NAMALWA (cell line): ENCODE data around the gene LRRTM3.

Experiments
- DNase-seq: peaks from one replicate; pipeline ENCODE4 v3.0.0-alpha.2; 2015; ENCODE audit warnings: low spot score

The LRRTM3 gene

GRCh38 chr10:66934711-66935110, 8.9 kb downstream of the LRRTM3 start:
- no peak for DNase-seq

DNA sequence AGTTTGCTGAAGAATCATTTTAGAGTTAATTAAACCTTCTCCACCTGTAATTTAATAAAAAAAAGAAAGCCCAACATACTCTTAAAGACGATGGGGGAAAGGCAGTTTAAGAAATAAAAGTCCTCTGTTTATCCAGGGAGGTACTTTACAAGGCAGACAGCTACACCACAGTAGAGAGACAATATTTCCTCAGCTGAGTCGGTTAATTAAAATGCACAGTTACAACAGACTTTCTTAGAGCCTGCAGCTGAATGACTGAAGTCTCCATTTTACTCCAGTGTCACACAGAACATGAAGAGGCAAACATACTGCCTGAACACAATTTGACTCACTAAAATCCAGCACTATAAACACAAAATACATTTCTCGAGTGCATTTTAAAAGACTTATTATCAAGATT, 15.1 kb downstream of the LRRTM3 start:
- DNase-seq, result no peak

- DNase-seq, result no peak
Measured at GRCh38 chr10:66941491-66941890, 15.7 kb downstream of the LRRTM3 start.

GRCh38 chr10:66942407-66942806, 16.6 kb downstream of the LRRTM3 start:
- no peak for DNase-seq

- DNase-seq, result no peak
Measured at GRCh38 chr10:66943590-66943989, 17.8 kb downstream of the LRRTM3 start.

- no peak for DNase-seq
Measured at GRCh38 chr10:66951896-66952295, 26.1 kb downstream of the LRRTM3 start.

- DNase-seq, result no peak
Measured at GRCh38 chr10:66958466-66958865, 32.6 kb downstream of the LRRTM3 start.

DNA sequence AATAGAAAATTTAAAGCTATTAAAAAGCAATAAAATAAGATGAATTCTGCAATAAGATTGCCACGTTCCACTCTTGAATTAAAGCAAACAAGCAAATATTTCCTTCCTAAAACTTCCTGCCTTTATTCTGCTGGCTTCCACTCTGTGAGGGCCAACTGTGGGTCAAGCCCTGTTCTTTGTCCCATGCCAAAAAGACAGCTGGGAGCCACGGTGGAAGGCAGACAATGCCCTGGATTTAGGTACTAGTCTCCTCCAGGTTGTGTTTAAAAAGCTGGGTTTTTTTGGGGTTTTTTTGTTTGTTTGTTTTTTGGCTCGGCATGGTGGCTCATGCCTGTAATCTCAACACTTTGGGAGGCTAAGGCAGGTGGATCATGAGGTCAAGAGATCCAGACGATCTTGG, 39.1 kb downstream of the LRRTM3 start:
- no peak for DNase-seq

DNA sequence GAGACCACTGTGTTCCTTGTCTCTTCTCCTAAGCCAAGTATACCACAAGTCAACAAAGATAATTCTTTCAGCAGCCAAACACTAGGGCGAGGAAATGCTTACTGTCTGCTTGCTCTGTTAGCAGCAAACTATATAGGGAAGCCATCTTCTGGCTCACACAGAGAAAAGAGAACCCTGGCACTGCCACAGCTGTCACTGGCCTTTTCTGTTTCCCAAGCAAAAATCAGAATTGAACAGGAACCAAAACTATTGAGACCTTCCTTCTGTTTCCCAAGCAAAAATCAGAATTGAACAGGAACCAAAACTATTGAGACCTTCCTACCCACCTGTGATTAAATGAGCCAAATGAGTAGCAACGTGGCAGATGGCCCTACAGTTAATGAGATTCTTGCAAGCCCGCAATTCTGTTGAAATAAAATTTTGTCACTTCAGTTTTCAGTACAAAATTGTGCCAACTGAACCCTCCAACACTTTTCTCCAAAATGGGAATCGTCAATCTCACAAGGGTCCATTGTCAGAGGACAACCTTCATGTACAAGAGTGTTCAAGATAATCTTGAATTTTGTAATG, 54.5 kb downstream of the LRRTM3 start:
- no peak for DNase-seq

DNA sequence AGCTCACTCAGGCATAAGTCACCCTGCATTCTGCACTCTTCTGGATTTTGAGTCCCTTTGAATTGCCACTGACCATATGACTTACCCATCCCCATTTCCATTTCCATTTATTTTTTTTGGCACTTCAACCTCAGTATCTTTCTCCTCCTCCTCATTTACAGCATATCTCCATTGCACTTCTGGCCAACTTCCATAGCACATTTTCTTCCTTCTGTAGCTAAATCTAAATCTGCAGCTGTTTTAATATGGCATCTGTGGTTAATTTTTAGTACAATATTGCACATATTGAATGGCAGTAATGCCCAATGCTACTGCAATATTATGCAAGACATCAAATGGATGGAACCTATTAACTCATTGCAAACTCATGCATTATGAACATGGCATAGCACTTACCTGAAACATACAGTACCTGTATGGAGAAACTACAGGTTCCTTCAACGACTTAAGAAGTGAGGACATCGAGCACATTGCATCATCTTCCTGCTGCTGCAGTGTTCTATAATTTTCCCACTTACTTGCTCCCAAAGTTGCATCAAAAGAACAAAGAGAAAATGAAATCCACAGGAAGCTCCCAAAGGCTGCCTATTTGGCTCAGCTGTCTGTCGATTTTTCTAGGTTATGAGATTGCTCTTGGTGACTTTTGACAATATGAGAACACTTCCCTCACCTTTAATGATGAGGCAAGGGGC, 55.7 kb downstream of the LRRTM3 start:
- no peak for DNase-seq

DNA sequence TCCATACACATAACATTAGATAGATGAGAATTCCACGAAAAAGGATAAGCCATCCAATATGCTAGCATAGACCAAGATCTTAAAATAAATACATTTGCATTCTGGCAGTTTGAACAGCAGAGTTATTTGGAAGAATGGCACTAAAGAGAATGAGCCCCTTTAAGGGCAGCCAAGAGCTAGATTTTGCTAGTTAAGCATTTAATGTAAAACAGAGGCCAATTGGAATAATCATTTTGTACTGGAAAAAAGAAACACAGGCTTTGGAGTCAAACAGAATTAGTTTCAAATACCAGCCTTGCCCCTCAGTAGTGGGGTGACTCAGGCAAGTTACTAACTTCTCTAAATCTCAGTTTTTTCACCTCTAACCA, 56.2 kb downstream of the LRRTM3 start:
- DNase-seq, result no peak

GRCh38 chr10:66982792-66983474, 57.1 kb downstream of the LRRTM3 start:
- DNase-seq, result no peak

DNA sequence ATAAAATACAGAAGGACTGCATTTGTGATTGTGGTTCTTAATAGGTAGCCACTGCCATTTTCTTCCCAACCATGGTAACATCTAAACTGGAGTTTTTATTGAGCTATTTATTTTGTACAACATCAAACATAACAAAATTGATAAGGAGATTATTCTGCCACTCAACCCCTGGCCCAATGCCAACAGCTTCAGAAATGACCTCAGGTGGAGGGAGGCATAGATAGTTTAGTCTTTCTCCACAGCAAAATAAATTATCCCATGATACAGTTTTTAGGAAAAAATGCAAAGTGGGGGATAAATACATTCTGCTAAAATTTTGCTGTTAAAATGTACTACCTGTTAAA, 57.6 kb downstream of the LRRTM3 start:
- no peak for DNase-seq

DNA sequence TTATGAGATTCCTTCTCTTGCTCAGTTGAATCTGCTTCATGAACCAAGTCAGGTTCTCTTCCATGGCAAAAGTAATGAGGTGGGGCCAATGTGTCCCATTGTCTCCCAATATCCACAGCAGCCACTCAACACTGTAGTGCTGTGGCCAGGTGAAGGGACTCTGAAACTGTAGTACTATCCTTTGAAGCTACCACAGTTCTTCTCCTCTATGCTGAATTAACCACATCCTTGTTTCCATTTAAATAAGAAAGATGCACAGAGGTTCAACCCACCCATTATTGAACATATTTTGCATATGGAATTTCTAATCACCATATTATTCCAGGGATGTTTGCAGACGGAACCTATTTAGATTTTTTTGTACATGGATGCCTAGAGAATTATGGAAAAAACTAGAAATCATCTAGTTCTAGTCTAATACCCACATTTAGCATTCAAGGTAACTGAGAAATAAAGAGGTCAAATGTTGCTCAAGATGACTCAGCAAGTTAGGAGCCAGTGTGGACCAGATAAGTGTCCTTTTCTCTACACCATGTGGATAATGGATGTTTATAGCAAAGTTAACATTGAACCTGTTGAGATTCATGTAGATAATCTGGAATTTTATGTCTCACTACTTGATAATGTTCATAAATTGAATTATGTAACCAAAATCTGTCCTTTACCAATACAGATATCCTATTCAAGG, 64.5 kb downstream of the LRRTM3 start:
- no peak for DNase-seq

DNA sequence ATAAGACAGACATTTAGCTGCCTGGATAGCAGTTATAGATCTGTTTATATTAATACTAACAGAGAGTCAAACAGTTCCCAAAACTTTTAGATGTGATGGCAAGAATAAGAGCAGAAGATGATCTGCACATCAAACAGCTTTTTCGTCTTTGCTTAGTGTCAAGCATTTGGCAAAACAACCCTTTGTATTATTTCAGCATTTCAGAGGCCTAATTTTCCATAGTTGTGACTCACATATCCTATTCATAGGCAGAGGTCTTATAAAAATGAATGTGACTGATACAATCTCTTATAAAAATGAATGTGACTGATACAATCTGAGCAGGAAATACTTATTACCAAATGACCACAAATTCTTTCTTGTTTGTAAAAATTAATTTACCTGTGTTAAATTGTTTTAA, 71.2 kb downstream of the LRRTM3 start:
- DNase-seq, result no peak

GRCh38 chr10:66999762-67000545, 74.1 kb downstream of the LRRTM3 start:
- DNase-seq, result no peak

- no peak for DNase-seq
Measured at GRCh38 chr10:67004690-67005089, 78.9 kb downstream of the LRRTM3 start.

GRCh38 chr10:67005981-67006380, 80.1 kb downstream of the LRRTM3 start:
- no peak for DNase-seq

- no peak for DNase-seq
Measured at GRCh38 chr10:67011480-67011879, 85.6 kb downstream of the LRRTM3 start.

DNA sequence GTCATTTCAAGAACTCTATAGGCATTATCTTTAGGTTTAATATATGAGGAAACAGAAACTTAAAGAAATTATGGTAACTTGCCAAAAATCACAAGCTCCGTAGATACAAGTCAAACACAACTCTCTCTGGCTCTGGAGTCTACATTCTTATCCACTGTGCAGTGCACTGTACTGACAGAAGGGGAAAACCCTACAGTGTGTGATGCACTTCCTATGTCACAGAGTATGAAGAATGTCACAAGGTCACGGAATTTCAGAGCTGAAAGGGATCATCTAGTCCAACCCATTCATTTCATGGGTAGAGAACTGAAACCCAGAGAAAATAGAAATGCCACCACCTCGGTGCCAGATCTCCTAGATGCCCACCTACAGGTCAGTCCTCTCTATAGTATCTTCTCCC, 86.1 kb downstream of the LRRTM3 start:
- DNase-seq, result no peak

- DNase-seq, result no peak
Measured at GRCh38 chr10:67015225-67015624, 89.4 kb downstream of the LRRTM3 start.

DNA sequence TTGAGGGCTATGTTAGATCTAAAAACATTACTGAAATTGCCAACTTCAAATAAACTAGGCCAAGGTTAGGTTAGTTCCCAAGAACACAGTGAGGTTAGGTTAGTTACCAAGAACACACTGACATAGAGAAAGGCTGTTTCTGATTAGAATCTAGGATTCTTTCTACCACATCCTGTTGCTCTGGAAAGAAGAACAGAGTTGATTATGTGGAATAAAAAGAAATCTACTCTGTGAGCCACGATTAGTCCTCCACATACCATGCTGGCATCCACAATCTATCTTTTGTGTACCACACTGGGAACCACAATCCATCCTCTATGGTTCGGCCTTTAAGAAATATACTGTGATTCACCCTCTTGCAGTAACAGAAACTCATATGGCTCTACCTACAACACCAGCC, 91.4 kb downstream of the LRRTM3 start:
- DNase-seq, result no peak
